Stimulated activated CD8-positive, alpha-beta memory T cell treated with anti-CD3 and anti-CD28 coated beads, Interleukin-15, amount 100 ng/mL, for 1 hour (primary cell): ENCODE measurements around the gene ZNF432.

Source experiments
- DNase-seq: peaks from one replicate; pipeline ENCODE4 v3.0.0-alpha.2; 2020; ENCODE audit warnings: low read depth

ZNF432 gene

DNA sequence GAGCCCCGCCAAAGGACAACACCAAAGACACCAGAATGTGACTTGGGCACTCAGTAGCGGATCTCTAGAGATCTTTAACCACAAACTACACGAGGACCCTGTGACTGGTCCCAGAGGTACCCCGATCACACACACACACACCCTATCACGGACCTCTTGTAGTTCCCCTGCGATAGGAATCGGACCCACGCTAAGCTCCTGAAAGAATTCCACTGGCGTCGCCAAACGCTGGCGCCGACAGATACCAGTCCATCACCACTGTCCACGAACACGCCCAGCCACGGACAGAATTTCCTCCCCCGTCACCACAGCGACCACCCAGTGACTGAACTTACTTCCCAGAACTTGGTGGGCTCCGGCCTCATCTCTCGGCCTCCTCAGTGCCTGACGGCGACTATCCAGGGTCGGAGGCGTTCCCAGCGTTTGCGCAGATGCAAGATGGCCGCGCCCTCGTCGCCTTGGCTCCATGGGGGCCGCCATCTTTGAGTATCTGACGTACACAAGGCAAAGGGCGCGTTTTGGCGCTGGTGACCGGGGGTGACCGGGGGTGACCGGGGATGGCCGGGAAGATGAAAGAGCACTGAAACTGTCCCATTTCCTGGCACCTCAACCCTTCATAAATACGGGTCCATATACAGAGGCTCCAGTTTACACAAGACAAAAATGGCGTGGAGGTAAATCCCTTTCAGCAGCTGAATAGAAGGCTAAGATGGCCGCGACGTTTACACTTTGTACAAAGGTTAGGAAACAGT lies 40.7 kb downstream of the ZNF432 start, which contains the start of gene ZNF615:
Gene ZNF615, minus strand, starts transcription at position 406 of the 752 bp plus-strand sequence. CDS start 4,500 bp downstream, outside the sequence.
- DNase-seq, result peak; percentile 81

DNA sequence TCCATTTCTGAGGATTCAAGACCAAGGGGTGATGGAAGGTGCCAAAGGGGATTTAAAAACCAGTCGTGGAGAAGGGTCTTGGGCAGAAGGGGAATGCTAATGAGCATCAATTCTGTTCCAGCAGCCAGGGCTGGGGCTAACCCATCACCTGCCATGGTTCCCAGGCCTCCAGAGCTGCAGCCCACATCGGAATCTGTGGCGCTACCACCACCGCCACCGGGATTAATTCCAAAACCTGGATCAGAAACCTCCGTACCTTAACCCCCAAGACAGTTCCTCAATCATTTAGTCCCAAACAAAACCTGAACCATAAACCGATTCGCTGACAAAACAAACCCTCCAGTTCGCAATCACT lies 41.2 kb downstream of the ZNF432 start:
- no peak for DNase-seq

GRCh38 chr19:51994048-51994644 lies 54.5 kb downstream of the ZNF432 start:
- DNase-seq, result no peak

- DNase-seq, result no peak
These were observed 55.2 kb downstream of the ZNF432 start for GRCh38 chr19:51993422-51993821.

DNA sequence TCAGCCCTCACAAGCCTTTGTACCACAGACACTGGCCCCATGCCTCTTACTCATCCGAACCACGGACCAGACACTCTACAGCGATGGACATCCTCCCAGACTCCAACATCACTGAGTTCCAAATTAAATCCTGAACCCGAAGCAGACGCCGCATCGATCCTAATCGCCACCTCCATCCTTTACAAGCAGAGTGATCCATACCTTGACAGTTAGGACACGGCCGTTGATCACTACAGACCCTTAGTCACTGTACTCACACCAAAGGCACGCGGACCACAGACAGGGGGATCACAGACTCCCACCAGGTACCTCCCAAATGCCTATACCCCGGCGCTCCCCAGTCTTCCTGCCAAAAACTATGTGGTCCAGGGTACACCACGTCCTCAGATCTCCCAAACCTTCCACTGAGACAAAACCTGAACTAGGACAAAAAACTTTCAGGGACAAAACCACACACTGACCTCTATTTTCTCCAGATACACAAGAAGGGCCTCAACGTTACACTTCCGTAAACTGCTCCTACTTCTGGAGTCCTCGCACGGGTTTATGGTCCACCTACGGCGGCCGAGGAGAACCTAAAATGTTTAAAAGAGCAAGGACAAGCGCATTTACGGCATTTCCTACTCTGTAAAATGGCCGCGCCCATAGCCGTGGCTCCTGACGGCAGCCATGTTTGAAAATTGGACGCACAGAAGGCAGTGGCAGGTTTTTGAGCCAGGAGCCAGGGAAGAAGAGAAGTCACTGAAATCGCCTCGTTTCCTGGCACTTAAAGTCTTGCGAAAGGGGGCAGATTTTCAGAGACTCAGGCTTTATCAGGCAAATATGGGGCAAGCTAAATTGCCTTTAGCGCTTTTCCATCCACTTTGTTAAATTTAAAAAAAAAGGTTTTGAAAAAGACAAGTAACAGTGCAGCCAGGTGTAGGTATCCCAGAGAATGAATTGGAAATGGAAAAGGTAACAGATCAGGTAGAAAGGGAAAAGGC lies 62.0 kb downstream of the ZNF432 start, which contains the start of gene ZNF350:
Gene ZNF350, minus strand, starts transcription at position 532 of the 983 bp plus-strand sequence. CDS start 12,480 bp downstream, outside the sequence.
- DNase-seq, result peak; percentile 69

GRCh38 chr19:51983361-51983760 lies 65.3 kb downstream of the ZNF432 start:
- no peak for DNase-seq
